GM12872 (cell line): ENCODE results near the gene PLXNB3.

ENCODE experiments used
- CTCF ChIP-seq: IDR thresholded peaks from 3 replicates; pipeline ENCODE4 v1.5.1; 2011; ENCODE audit warnings: low read depth, mild to moderate bottlenecking, low read length, moderate library complexity; ENCODE audit not compliant: insufficient read depth

The PLXNB3 gene

GRCh38 chrX:153769865-153770600 lies 6.0 kb downstream of the PLXNB3 start:
- TF ChIP-seq CTCF = no peak

- TF ChIP-seq CTCF = no peak
Measured at GRCh38 chrX:153770601-153771414, 6.8 kb downstream of the PLXNB3 start.

- TF ChIP-seq CTCF = no peak
Measured at GRCh38 chrX:153771415-153772315, 7.6 kb downstream of the PLXNB3 start.

- no peak for TF ChIP-seq CTCF
Measured at GRCh38 chrX:153772316-153773217, 8.5 kb downstream of the PLXNB3 start.

GRCh38 chrX:153773218-153773611 lies 9.2 kb downstream of the PLXNB3 start:
- no peak for TF ChIP-seq CTCF

- no peak for TF ChIP-seq CTCF
Measured at GRCh38 chrX:153773741-153774575, 9.9 kb downstream of the PLXNB3 start.
